ENCODE data around the gene FGD3.

FGD3 gene

GRCh38 chr9:93068956-93069355 is 121.6 kb downstream of the FGD3 start:
- no peak overlapping the region for H3K4me3 ChIP-seq (ENCODE audit: low read depth, low read length)
- no peak for TF ChIP-seq CTCF (IDR thresholded peaks at IDR 0.05; ENCODE audit: low read depth, low read length, missing control alignments)

GRCh38 chr9:93071464-93071863 is 124.1 kb downstream of the FGD3 start:
- H3K36me3 ChIP-seq (replicated peaks): no peaks in the 10 kb centered on the region
- TF ChIP-seq CTCF (IDR thresholded peaks at IDR 0.05; ENCODE audit: low read depth, low read length, missing control alignments): no peak
- H3K27ac ChIP-seq: no peak overlapping the region
- in situ Hi-C loops (cut with HindIII; ENCODE audit: low pct_ligation_motif_present, low sequenced_read_pairs): no loop called here
- H3K27me3 ChIP-seq (replicated peaks): no peaks in the 10 kb centered on the region
- no peak overlapping the region for H3K4me3 ChIP-seq (ENCODE audit: low read depth, low read length)
- no peak for DNase-seq

More at GRCh38 chr9:93068956-93069355, 121.6 kb downstream of the FGD3 start:
- Histone ChIP-seq H3K36me3 (replicated peaks) (no peaks in the 10 kb centered on the region), H3K27me3 (replicated peaks) (no peaks in the 10 kb centered on the region), H3K27ac (no peak overlapping the region)
- in situ Hi-C loops (cut with HindIII; ENCODE audit: low pct_ligation_motif_present, low sequenced_read_pairs): no loop called here
- no peak for DNase-seq

GRCh38 chr9:93072383-93072795 is 125.1 kb downstream of the FGD3 start:
- Histone ChIP-seq H3K36me3 (replicated peaks) (no peaks in the 10 kb centered on the region), H3K27ac (no peak overlapping the region), H3K4me3 (ENCODE audit: low read depth, low read length) (no peak overlapping the region), H3K27me3 (replicated peaks) (no peaks in the 10 kb centered on the region)
- DNase-seq: no peak
- no peak for TF ChIP-seq CTCF (IDR thresholded peaks at IDR 0.05; ENCODE audit: low read depth, low read length, missing control alignments)
- in situ Hi-C loops (cut with HindIII; ENCODE audit: low pct_ligation_motif_present, low sequenced_read_pairs): no loop called here

- DNase-seq: no peak
- in situ Hi-C loops (cut with HindIII; ENCODE audit: low pct_ligation_motif_present, low sequenced_read_pairs): no loop called here
- TF ChIP-seq CTCF (IDR thresholded peaks at IDR 0.05; ENCODE audit: low read depth, low read length, missing control alignments): no peak
- Histone ChIP-seq H3K36me3 (replicated peaks) (no peaks in the 10 kb centered on the region), H3K4me3 (ENCODE audit: low read depth, low read length) (no peak overlapping the region), H3K27ac (no peak overlapping the region), H3K27me3 (replicated peaks) (no peaks in the 10 kb centered on the region)
These were observed 128.9 kb downstream of the FGD3 start for GRCh38 chr9:93076101-93076791.

GRCh38 chr9:93076792-93077128 is 129.4 kb downstream of the FGD3 start:
- Histone ChIP-seq H3K36me3 (replicated peaks) (no peaks in the 10 kb centered on the region), H3K4me3 (ENCODE audit: low read depth, low read length) (no peak overlapping the region), H3K27ac (no peak overlapping the region), H3K27me3 (replicated peaks) (no peaks in the 10 kb centered on the region)
- in situ Hi-C loops (cut with HindIII; ENCODE audit: low pct_ligation_motif_present, low sequenced_read_pairs): no loop called here
- TF ChIP-seq CTCF (IDR thresholded peaks at IDR 0.05; ENCODE audit: low read depth, low read length, missing control alignments): no peak
- no peak for DNase-seq

GRCh38 chr9:93077367-93077766 is 130.0 kb downstream of the FGD3 start:
- no peak for TF ChIP-seq CTCF (IDR thresholded peaks at IDR 0.05; ENCODE audit: low read depth, low read length, missing control alignments)
- DNase-seq: no peak
- Histone ChIP-seq H3K4me3 (ENCODE audit: low read depth, low read length) (no peak overlapping the region), H3K36me3 (replicated peaks) (no peaks in the 10 kb centered on the region), H3K27ac (no peak overlapping the region), H3K27me3 (replicated peaks) (no peaks in the 10 kb centered on the region)
- in situ Hi-C loops (cut with HindIII; ENCODE audit: low pct_ligation_motif_present, low sequenced_read_pairs): no loop called here
